ENCODE data around the gene AADAT.
A peak's percentile ranks its signal among the peaks of the same experiment; 100 is the strongest.
"Not testable (repeated sequence)": the region's sequence is repeated elsewhere in the genome, so short reads cannot be mapped to it uniquely, and the experiment has no call there.

AADAT gene

DNA sequence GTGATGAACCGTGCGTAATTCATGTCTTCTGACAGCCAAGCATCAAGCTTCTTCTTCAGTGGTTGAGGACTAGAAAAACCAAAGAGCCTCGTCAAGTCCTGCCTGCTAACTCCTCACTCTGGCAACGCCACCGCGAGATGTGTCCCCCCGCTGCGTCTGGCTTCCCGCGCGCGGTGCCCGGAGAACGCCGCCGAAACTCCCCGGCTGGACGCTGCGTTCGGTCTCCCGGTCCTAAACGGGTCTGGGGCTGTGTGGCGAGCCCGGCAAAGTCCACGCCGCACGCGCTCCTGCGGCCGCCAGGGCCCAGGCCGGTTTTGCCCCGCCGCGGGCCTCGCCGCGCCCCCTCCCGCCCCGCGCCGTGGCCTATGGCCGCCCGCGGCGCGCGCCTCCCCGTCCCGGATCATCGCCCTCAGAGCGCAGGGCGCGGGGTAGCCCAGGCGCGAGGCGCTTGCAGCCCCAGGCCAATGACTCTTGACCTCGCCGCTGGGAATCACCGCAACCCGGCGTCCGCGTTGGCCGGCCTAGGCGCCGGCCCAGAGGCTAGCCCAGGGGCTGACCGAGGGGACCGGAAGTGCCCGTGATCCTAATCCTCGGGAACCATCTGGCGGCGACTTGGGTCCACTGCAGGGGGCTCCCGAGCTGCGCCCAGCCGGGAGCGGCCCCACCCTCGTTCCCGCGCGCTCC lies at the start of gene AADAT:
Gene AADAT (minus strand): TSS at position 289 of the 684 bp plus-strand sequence. CDS start 266 bp downstream, at position 23.
- no peaks in the 10 kb centered on the region for H3K36me3 ChIP-seq (ENCODE audit: control insufficient read depth, insufficient read depth, low read length)
- H3K4me3 ChIP-seq (ENCODE audit: low read length), result peak within 1 kb of the TSS; percentile 80
- H3K9me3 ChIP-seq (ENCODE audit: control insufficient read depth, low read length), result no peaks in the 10 kb centered on the region
- H3K9ac ChIP-seq (ENCODE audit: low read length), result peak within 1 kb of the TSS; percentile 60
- no peaks in the 10 kb centered on the region for H3K27me3 ChIP-seq (ENCODE audit: control insufficient read depth, insufficient read depth, low read length)
- H3K4me1 ChIP-seq (ENCODE audit: control insufficient read depth, insufficient read depth, low read length), result peaks cover 6% of the 10 kb centered on the region

DNA sequence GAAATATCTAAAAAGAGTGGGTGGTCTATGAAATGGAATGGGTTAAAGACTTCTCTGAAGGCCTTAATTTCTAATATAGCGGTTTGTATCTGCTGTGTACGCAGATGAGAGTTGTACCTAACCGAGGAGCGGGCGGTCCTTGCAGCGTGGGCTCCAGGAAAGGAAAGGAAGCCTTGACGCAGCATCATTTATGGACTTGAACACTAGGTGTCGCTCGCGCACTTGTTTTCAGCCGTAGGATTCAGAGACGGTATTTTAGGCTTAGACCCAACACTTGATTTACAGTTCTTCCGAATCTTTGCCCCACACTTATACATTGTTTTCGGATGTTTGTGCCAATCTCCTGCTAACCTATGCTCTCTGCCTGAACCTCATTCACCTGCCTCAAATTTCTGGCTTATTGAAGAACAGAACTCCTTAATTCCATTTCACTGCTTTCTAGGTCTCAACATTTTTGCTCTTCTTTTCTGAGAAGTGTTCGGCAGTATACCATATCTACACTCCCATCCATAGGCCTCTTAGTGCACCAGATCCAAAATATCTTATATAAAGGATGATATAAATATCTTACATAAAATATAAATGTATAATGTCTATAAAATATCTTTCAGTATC lies 48.9 kb upstream of the AADAT start:
- Histone ChIP-seq H3K36me3 (ENCODE audit: control insufficient read depth, insufficient read depth, low read length) (no peaks in the 10 kb centered on the region), H3K9me3 (ENCODE audit: control insufficient read depth, low read length) (no peaks in the 10 kb centered on the region), H3K4me1 (ENCODE audit: control insufficient read depth, insufficient read depth, low read length) (no peaks in the 10 kb centered on the region), H3K9ac (ENCODE audit: low read length) (no peak overlapping the region), H3K27me3 (ENCODE audit: control insufficient read depth, insufficient read depth, low read length) (no peaks in the 10 kb centered on the region), H3K4me3 (ENCODE audit: low read length) (no peak overlapping the region)

DNA sequence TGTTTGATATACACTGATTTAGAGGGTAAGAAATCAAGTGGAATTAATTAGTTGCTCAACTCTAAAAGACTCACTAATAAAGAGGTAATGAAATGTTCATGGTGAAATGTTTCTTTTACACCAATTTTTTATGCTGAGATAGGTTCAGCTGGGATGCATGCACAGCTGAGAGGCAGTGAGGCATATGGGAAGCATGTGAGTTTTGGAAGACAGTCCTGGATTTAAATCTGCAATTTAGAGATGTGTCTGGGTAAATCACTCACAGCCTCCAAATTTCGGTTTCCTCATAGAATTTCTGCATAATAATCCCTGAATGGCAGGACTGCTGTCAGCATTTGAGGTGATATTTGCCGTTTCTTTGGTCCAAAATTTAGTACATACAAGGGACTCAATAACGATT lies 48.2 kb upstream of the AADAT start:
- no peaks in the 10 kb centered on the region for H3K4me1 ChIP-seq (ENCODE audit: control insufficient read depth, insufficient read depth, low read length)
- no peaks in the 10 kb centered on the region for H3K27me3 ChIP-seq (ENCODE audit: control insufficient read depth, insufficient read depth, low read length)

DNA sequence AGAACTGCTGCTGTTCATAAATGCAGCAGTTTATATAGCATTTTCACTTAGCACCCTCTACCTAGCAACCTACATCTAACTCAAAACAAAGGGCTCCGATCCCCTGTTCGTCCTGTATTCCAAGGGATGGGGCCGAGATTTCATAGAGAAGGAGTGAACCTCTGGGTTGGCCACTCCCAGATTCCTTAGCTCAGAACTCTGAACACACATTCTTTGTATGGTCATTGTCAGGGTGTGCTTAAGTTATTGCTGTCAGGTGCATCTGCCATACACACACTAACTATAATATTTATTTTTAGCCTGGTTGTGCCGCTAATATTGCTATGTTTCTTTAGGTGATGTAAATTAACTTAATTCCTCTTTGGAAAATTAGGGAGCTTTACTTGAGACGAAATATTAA lies 47.7 kb upstream of the AADAT start:
- H3K36me3 ChIP-seq (ENCODE audit: control insufficient read depth, insufficient read depth, low read length), result no peaks in the 10 kb centered on the region
- no peak overlapping the region for H3K4me3 ChIP-seq (ENCODE audit: low read length)
- H3K27me3 ChIP-seq (ENCODE audit: control insufficient read depth, insufficient read depth, low read length), result no peaks in the 10 kb centered on the region
- H3K9me3 ChIP-seq (ENCODE audit: control insufficient read depth, low read length), result no peaks in the 10 kb centered on the region
- no peak overlapping the region for H3K9ac ChIP-seq (ENCODE audit: low read length)
- H3K4me1 ChIP-seq (ENCODE audit: control insufficient read depth, insufficient read depth, low read length), result no peaks in the 10 kb centered on the region

More for the DNA sequence above, 48.2 kb upstream of the AADAT start:
- Histone ChIP-seq H3K4me3 (ENCODE audit: low read length) (no peak overlapping the region), H3K9me3 (ENCODE audit: control insufficient read depth, low read length) (no peaks in the 10 kb centered on the region), H3K36me3 (ENCODE audit: control insufficient read depth, insufficient read depth, low read length) (no peaks in the 10 kb centered on the region), H3K9ac (ENCODE audit: low read length) (no peak overlapping the region)

DNA sequence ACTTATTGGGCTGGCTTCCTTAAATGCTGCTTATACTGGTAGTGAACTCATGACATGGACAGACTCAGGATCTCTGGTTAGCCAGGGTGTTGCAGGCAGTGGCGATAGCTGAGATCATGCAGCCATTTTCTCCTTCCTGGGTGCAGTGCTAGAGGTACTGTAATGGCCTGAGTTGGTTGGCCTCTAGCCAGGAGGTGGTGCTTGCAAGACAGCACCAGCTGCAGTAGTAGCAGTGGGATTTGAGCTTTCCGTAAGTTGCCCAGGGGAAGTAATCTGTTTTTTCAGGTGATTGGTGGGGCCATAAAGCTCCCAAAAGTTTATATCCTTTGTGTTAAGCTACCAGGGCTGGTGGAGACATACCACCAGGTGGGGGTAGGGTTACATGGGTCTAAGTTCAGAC lies 45.1 kb upstream of the AADAT start:
- no peaks in the 10 kb centered on the region for H3K27me3 ChIP-seq (ENCODE audit: control insufficient read depth, insufficient read depth, low read length)
- no peaks in the 10 kb centered on the region for H3K36me3 ChIP-seq (ENCODE audit: control insufficient read depth, insufficient read depth, low read length)
- H3K9ac ChIP-seq (ENCODE audit: low read length), result no peak overlapping the region
- H3K4me3 ChIP-seq (ENCODE audit: low read length), result no peak overlapping the region
- H3K4me1 ChIP-seq (ENCODE audit: control insufficient read depth, insufficient read depth, low read length), result no peaks in the 10 kb centered on the region
- H3K9me3 ChIP-seq (ENCODE audit: control insufficient read depth, low read length), result no peaks in the 10 kb centered on the region

DNA sequence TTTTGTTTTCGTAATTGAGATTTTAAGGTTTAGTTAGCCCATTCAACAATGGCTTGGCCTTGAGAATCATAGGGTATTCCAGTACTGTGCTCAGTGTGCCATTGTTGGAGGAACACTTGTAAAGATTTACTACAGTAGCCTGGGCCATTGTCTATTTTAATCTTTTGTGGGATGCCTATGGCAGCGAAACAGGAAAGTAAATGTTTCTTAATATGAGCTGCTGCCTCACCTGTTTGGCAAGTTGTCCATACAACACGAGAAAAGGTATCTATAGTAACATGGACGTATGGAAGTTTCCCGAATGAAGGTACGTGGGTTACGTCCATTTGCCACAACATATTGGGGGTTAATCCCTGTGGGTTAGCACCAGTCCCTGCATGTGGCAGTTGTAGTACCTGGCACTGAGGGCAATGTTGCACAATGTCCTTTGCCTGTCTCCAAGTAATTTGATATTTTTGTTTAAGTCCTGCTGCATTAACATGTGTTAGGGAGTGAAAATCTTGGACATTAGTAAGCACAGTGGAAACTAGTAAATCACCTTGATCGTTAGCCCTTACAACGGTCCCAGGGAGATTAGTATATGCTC lies 38.6 kb upstream of the AADAT start:
- Histone ChIP-seq H3K9me3 (ENCODE audit: control insufficient read depth, low read length) (no peaks in the 10 kb centered on the region), H3K27me3 (ENCODE audit: control insufficient read depth, insufficient read depth, low read length) (no peaks in the 10 kb centered on the region), H3K9ac (ENCODE audit: low read length) (no peak overlapping the region), H3K36me3 (ENCODE audit: control insufficient read depth, insufficient read depth, low read length) (no peaks in the 10 kb centered on the region), H3K4me1 (ENCODE audit: control insufficient read depth, insufficient read depth, low read length) (no peaks in the 10 kb centered on the region), H3K4me3 (ENCODE audit: low read length) (no peak overlapping the region)

DNA sequence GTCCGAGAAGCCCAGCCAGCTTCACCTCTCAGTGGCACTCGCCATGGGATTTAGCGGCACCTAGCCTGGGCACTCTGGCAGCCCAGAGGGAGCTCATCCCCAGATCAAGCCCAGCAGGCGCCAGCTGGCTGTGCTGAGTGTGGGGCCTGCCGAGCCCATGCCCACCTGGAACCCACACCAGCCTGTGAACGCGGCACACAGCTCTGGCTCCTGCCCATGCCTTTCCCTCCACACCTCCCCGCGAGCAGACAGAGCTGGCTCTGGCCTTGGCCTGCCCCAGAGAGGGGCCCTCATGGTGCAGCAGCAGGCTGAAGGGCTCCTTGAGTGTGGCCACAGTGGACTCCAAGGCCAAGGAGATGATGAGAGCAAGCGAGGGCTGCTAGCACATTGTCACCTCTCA lies 38.0 kb upstream of the AADAT start:
- no peaks in the 10 kb centered on the region for H3K36me3 ChIP-seq (ENCODE audit: control insufficient read depth, insufficient read depth, low read length)
- no peaks in the 10 kb centered on the region for H3K4me1 ChIP-seq (ENCODE audit: control insufficient read depth, insufficient read depth, low read length)
- H3K9ac ChIP-seq (ENCODE audit: low read length), result no peak overlapping the region
- H3K4me3 ChIP-seq (ENCODE audit: low read length), result no peak overlapping the region
- H3K9me3 ChIP-seq (ENCODE audit: control insufficient read depth, low read length), result no peaks in the 10 kb centered on the region
- H3K27me3 ChIP-seq (ENCODE audit: control insufficient read depth, insufficient read depth, low read length), result no peaks in the 10 kb centered on the region

DNA sequence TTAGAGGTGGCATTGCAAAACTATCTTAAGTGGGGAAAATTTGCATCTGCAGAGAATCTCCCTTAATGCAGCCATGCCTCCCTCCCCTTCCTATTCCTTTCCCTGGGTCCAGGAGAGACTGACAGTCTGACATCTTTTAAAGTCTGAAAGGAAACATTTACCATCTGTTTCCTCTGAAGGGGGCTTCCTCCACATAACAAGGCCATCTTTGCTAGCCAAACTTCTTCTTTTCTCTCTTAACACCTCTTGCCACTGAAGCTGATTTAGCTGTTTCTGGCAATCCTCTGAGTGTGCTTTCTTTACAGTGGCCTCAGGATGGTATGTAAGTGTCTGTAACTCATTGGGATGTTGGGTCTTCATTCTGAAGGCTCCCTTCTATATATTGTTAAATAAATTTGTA lies 34.6 kb upstream of the AADAT start:
- H3K4me3 ChIP-seq (ENCODE audit: low read length), result no peak overlapping the region
- H3K9ac ChIP-seq (ENCODE audit: low read length), result no peak overlapping the region
- no peaks in the 10 kb centered on the region for H3K36me3 ChIP-seq (ENCODE audit: control insufficient read depth, insufficient read depth, low read length)
- no peaks in the 10 kb centered on the region for H3K4me1 ChIP-seq (ENCODE audit: control insufficient read depth, insufficient read depth, low read length)
- H3K27me3 ChIP-seq (ENCODE audit: control insufficient read depth, insufficient read depth, low read length), result no peaks in the 10 kb centered on the region
- no peaks in the 10 kb centered on the region for H3K9me3 ChIP-seq (ENCODE audit: control insufficient read depth, low read length)

DNA sequence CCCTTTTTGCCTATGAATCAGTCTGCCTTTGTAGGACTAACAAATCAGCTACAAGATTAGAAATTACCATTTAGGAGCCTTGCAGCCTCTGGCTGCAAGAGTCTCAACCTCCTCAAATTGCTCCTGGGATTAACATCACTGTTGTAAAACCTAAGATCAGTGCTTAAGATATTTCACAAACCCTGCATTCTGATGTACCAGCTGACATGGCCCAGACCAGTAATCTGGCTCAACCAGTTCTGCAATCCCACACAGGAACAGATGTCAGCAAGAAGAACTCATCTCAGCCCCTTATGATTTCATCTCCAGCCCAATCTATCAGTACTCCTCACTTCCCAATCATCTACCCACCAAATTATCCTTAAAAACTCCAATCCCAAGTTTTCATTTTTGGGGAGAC lies 32.5 kb upstream of the AADAT start:
- Histone ChIP-seq H3K9me3 (ENCODE audit: control insufficient read depth, low read length) (no peaks in the 10 kb centered on the region), H3K27me3 (ENCODE audit: control insufficient read depth, insufficient read depth, low read length) (no peaks in the 10 kb centered on the region), H3K4me3 (ENCODE audit: low read length) (no peak overlapping the region)

DNA sequence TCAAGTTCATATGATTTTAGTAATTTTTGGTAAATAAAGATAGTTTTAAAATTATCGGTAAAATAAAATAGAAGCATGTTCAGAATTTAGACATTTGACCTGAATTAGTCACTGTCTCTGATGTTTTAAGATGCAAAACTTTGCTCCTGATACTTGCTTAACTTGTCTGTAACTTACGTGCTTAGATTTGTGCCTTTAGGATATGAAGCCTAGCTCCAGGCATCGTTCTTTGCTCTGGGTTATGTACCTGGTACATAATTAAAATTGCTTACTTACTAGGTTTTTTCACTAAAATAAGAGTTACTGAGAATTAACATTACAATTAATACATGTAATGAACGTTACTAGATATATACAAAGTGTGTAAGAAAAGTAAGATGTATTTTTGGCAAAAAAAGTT lies 24.9 kb upstream of the AADAT start:
- no peaks in the 10 kb centered on the region for H3K9me3 ChIP-seq (ENCODE audit: control insufficient read depth, low read length)
- no peak overlapping the region for H3K9ac ChIP-seq (ENCODE audit: low read length)
- H3K36me3 ChIP-seq (ENCODE audit: control insufficient read depth, insufficient read depth, low read length), result no peaks in the 10 kb centered on the region
- no peaks in the 10 kb centered on the region for H3K4me1 ChIP-seq (ENCODE audit: control insufficient read depth, insufficient read depth, low read length)
- no peaks in the 10 kb centered on the region for H3K27me3 ChIP-seq (ENCODE audit: control insufficient read depth, insufficient read depth, low read length)
- H3K4me3 ChIP-seq (ENCODE audit: low read length), result no peak overlapping the region

More for the DNA sequence above, 32.5 kb upstream of the AADAT start:
- no peak overlapping the region for H3K9ac ChIP-seq (ENCODE audit: low read length)
- no peaks in the 10 kb centered on the region for H3K4me1 ChIP-seq (ENCODE audit: control insufficient read depth, insufficient read depth, low read length)
- H3K36me3 ChIP-seq (ENCODE audit: control insufficient read depth, insufficient read depth, low read length), result no peaks in the 10 kb centered on the region

DNA sequence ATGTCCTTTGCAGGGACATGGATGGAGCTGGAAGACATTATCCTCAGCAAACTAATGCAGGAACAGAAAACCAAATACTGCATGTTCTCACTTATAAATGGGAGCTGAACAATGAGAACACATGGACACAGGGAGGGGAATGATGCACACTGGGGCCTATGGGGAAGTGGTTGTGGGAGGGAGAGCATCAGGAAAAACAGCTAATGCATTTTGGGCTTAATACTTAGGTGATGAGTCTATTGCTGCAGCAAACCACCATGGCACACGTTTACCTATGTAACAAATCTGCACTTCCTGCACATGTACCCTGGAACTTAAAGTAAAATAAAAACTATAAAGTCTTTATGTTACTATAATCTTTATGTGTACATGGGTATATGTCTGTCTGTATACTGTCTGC lies 24.4 kb upstream of the AADAT start:
- not testable (repeated sequence) for H3K27me3 ChIP-seq (ENCODE audit: control insufficient read depth, insufficient read depth, low read length); H3K36me3 ChIP-seq (ENCODE audit: control insufficient read depth, insufficient read depth, low read length); H3K9ac ChIP-seq (ENCODE audit: low read length); H3K4me1 ChIP-seq (ENCODE audit: control insufficient read depth, insufficient read depth, low read length); H3K4me3 ChIP-seq (ENCODE audit: low read length); H3K9me3 ChIP-seq (ENCODE audit: control insufficient read depth, low read length)

DNA sequence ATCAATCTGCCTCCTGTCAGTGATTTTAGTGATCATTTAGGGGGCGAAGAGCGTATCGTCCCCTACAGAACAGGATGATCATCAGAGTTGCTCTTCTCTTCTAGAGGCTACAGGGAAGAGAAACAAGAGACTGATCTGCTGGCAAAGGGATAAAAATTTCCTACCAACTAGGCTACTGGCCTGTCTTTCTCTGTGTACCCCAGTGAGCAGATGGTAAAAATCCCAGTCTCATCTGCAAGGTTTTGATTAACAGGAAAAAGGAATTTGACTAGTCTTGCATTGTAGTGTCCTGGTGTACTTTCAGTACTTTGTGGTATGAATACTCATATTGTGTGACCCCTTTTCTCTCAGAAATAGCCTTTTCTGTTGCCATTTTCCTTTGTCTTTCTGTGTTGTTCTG lies 21.8 kb upstream of the AADAT start:
- Histone ChIP-seq H3K4me1 (ENCODE audit: control insufficient read depth, insufficient read depth, low read length) (no peaks in the 10 kb centered on the region), H3K9ac (ENCODE audit: low read length) (no peak overlapping the region)

More for the DNA sequence above, 21.8 kb upstream of the AADAT start:
- no peak overlapping the region for H3K4me3 ChIP-seq (ENCODE audit: low read length)
- no peaks in the 10 kb centered on the region for H3K27me3 ChIP-seq (ENCODE audit: control insufficient read depth, insufficient read depth, low read length)
- no peaks in the 10 kb centered on the region for H3K36me3 ChIP-seq (ENCODE audit: control insufficient read depth, insufficient read depth, low read length)
- H3K9me3 ChIP-seq (ENCODE audit: control insufficient read depth, low read length), result no peaks in the 10 kb centered on the region

All from mucosa of stomach (tissue), 1 donor.